GM21786 (cell line): ENCODE data around the gene PPM1H.
A peak's percentile ranks its signal among the peaks of the same experiment; 100 is the strongest.
"Not testable (repeated sequence)": the region's sequence is repeated elsewhere in the genome, so short reads cannot be mapped to it uniquely, and the experiment has no call there.

Source experiments
- ATAC-seq: cut with Tn5 transposase; IDR thresholded peaks from one replicate; pipeline ENCODE4 v1.9.1; 2021; ENCODE audit not compliant: unreplicated experiment

Gene PPM1H

GRCh38 chr12:62772416-62772955, 162.5 kb downstream of the PPM1H start:
- ATAC-seq = no peak

- no peak for ATAC-seq
Measured at GRCh38 chr12:62771828-62772227, 163.1 kb downstream of the PPM1H start.

- no peak for ATAC-seq
Measured at GRCh38 chr12:62770381-62770780, 164.6 kb downstream of the PPM1H start.

GRCh38 chr12:62769076-62769619, 165.8 kb downstream of the PPM1H start:
- no peak for ATAC-seq

- ATAC-seq = no peak
Measured at GRCh38 chr12:62767946-62768345, 167.0 kb downstream of the PPM1H start.

- ATAC-seq = no peak
Measured at GRCh38 chr12:62767496-62767895, 167.5 kb downstream of the PPM1H start.

- no peak for ATAC-seq
Measured at GRCh38 chr12:62766496-62766895, 168.5 kb downstream of the PPM1H start.

GRCh38 chr12:62763861-62764645, 170.9 kb downstream of the PPM1H start:
- ATAC-seq = no peak

- ATAC-seq = no peak
Measured at GRCh38 chr12:62763312-62763711, 171.6 kb downstream of the PPM1H start.

GRCh38 chr12:62762645-62763044, 172.3 kb downstream of the PPM1H start:
- ATAC-seq = no peak

GRCh38 chr12:62761658-62762057, 173.3 kb downstream of the PPM1H start:
- ATAC-seq = no peak

GRCh38 chr12:62760779-62761178, 174.2 kb downstream of the PPM1H start:
- ATAC-seq = peak; percentile 86

GRCh38 chr12:62760341-62760740, 174.6 kb downstream of the PPM1H start:
- not testable (repeated sequence) for ATAC-seq

- ATAC-seq = no peak
Measured at GRCh38 chr12:62758216-62758615, 176.7 kb downstream of the PPM1H start.

- ATAC-seq = no peak
Measured at GRCh38 chr12:62757048-62757447, 177.9 kb downstream of the PPM1H start.

- ATAC-seq = no peak
Measured at GRCh38 chr12:62754706-62755105, 180.2 kb downstream of the PPM1H start.

- ATAC-seq = no peak
Measured at GRCh38 chr12:62751810-62752155, 183.2 kb downstream of the PPM1H start.

GRCh38 chr12:62750941-62751809, 183.8 kb downstream of the PPM1H start:
- ATAC-seq = no peak

GRCh38 chr12:62749586-62749985, 185.4 kb downstream of the PPM1H start:
- ATAC-seq = no peak

GRCh38 chr12:62748941-62749468, 185.9 kb downstream of the PPM1H start:
- ATAC-seq = no peak

GRCh38 chr12:62744551-62744950, 190.4 kb downstream of the PPM1H start:
- ATAC-seq = no peak
